Karpas-422 (cell line): ENCODE measurements around the gene MTHFD2L. TPM values are rescaled to one million over a fixed set of nuclear protein-coding genes. Genes with fewer than 3 reads are reported as not detected.
A peak's percentile ranks its signal among the peaks of the same experiment; 100 is the strongest.
"Not testable (repeated sequence)": the region's sequence is repeated elsewhere in the genome, so short reads cannot be mapped to it uniquely, and the experiment has no call there.

Experiments used
- DNase-seq: peaks from one replicate; pipeline ENCODE4 v3.0.0-alpha.2; 2015
- H2AFZ ChIP-seq: fragments of 200-600 bp; sonication (generic); 2 replicates; pipeline ENCODE4 v1.6.1; 2014; ENCODE audit warnings: antibody characterized with exemption, low read length, mixed read lengths
- H3K27ac ChIP-seq: fragments of 200-600 bp; sonication (generic); 2 replicates; pipeline ENCODE4 v1.5.1; 2014; ENCODE audit warnings: mild to moderate bottlenecking, low read length, moderate library complexity
- H3K27me3 ChIP-seq: fragments of 200-600 bp; sonication (generic); 2 replicates; pipeline ENCODE4 v1.6.1; 2014; ENCODE audit warnings: low read length, mixed read lengths
- H3K36me3 ChIP-seq: fragments of 200-600 bp; sonication (generic); 2 replicates; pipeline ENCODE4 v1.6.1; 2014; ENCODE audit warnings: low read length, mixed read lengths; ENCODE audit not compliant: insufficient read depth
- H3K4me1 ChIP-seq: fragments of 200-600 bp; sonication (generic); 2 replicates; pipeline ENCODE4 v1.6.1; 2014; ENCODE audit warnings: mild to moderate bottlenecking, low read length, mixed read lengths
- H3K4me2 ChIP-seq: fragments of 200-600 bp; sonication (generic); 2 replicates; pipeline ENCODE4 v1.6.1; 2014; ENCODE audit warnings: low read length, low read depth, mild to moderate bottlenecking; ENCODE audit not compliant: poor library complexity, severe bottlenecking
- H3K4me3 ChIP-seq: fragments of 200-600 bp; sonication (generic); 2 replicates; pipeline ENCODE4 v1.5.1; 2014; ENCODE audit warnings: mild to moderate bottlenecking, antibody characterized with exemption, low read length, mixed read lengths
- H3K79me2 ChIP-seq: fragments of 200-600 bp; sonication (generic); 2 replicates; pipeline ENCODE4 v1.6.1; 2014; ENCODE audit warnings: mild to moderate bottlenecking, low read length, mixed read lengths
- H3K9ac ChIP-seq: fragments of 200-600 bp; sonication (generic); 2 replicates; pipeline ENCODE4 v1.6.0; 2014; ENCODE audit warnings: low read length
- H3K9me2 ChIP-seq: fragments of 200-600 bp; sonication (generic), shearing (Covaris generic); replicated peaks from 2 replicates; pipeline ENCODE4 v1.6.0; 2014; ENCODE audit warnings: mild to moderate bottlenecking, low read length, moderate library complexity; ENCODE audit not compliant: insufficient read depth
- H3K9me3 ChIP-seq: fragments of 300-700, 200-600 bp; sonication (generic); 2 replicates; pipeline ENCODE4 v1.6.1; 2014; ENCODE audit warnings: low read length, mixed read lengths
- H4K20me1 ChIP-seq: fragments of 200-600 bp; sonication (generic); 2 replicates; pipeline ENCODE4 v1.6.1; 2014; ENCODE audit warnings: mild to moderate bottlenecking, antibody characterized with exemption, low read length, low read depth; ENCODE audit not compliant: insufficient read depth
- total RNA-seq: library from RNA; depleted of rRNA; stranded (reverse); fragments of >200 nt; shearing (Covaris generic); gene quantifications from 2 replicates; pipeline ENCODE4 v1.2.3, GENCODE V29; 2014; ENCODE audit warnings: low replicate concordance

The MTHFD2L gene
- total RNA-seq, 1 experiment from 2014 or later = 23.6 TPM

DNA sequence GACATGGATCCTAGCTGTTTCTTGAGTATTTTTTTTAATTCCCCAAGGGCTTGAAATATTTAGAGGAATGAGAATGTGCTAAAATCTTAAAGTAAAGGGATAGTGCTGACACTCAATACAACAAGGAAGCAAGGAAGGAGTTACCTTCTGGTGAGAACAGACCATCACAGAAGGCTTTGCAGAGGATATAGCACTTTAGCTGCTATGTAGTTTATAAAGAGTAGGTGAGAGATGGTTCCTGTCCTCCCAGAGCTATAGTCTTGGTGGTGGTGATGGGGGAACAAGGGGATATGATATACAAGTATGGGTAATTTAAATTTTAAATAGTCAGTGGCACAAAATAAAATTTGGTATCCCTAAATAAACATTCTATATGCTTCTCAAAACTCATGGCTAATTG, 47.6 kb downstream of the MTHFD2L start:
- Histone ChIP-seq H3K4me2 (no peak overlapping the region), H3K4me3 (no peak overlapping the region), H3K9ac (no peak overlapping the region), H3K27ac (no peak overlapping the region), H2AFZ (no peak overlapping the region), H4K20me1 (no peaks in the 10 kb centered on the region), H3K4me1 (peaks cover 11% of the 10 kb centered on the region), H3K79me2 (no peaks in the 10 kb centered on the region), H3K9me3 (no peaks in the 10 kb centered on the region), H3K27me3 (no peaks in the 10 kb centered on the region), H3K36me3 (no peaks in the 10 kb centered on the region), H3K9me2 (no peaks in the 10 kb centered on the region)
- DNase-seq = peak; percentile 21

DNA sequence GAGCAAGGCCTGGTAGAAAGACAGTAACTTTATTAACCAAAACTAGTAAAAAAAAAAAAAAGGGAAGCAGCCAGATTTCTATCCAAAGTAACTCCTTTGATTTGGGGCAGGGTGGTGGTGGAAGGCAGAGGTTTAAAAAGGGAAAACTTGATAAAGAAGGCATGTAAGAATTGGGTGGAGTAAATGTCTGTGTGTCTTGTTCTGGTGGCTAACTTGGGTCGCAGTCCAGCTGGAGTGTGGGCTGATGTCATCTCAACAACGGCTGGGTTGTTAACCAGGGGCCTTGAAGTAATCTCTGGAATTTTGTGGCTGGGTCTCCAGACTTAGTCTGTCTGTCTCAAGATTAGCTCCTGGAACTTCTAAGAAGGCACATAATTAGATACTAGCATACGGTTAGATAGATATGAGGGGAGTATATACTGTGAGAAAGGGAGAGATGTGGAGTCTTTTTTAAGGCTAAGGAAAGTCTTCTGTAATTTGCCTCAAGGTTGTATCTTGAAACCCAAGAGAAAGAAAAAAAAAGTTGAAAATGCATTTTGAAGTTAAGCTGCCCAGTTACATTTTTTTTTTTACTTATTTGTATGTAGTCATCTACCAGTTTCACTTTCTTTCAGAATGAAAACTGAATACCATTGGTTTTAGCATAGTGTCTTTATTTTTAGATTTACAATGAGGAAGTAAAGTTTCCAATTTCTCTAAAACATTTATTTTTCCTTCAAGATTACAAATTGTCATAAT, 48.3 kb downstream of the MTHFD2L start:
- no peaks in the 10 kb centered on the region for H3K9me2 ChIP-seq
- no peaks in the 10 kb centered on the region for H3K79me2 ChIP-seq
- H2AFZ ChIP-seq = peak overlapping the region; percentile 44; the same call in 1 of the 2 replicates
- H3K36me3 ChIP-seq = no peaks in the 10 kb centered on the region
- no peak overlapping the region for H3K27ac ChIP-seq
- peak; percentile 40 for DNase-seq
- H3K4me3 ChIP-seq = no peak overlapping the region
- H3K9me3 ChIP-seq = no peaks in the 10 kb centered on the region
- H3K27me3 ChIP-seq = no peaks in the 10 kb centered on the region
- no peak overlapping the region for H3K9ac ChIP-seq
- H4K20me1 ChIP-seq = no peaks in the 10 kb centered on the region
- H3K4me2 ChIP-seq = peak overlapping the region; percentile 11
- H3K4me1 ChIP-seq = peaks cover 11% of the 10 kb centered on the region

DNA sequence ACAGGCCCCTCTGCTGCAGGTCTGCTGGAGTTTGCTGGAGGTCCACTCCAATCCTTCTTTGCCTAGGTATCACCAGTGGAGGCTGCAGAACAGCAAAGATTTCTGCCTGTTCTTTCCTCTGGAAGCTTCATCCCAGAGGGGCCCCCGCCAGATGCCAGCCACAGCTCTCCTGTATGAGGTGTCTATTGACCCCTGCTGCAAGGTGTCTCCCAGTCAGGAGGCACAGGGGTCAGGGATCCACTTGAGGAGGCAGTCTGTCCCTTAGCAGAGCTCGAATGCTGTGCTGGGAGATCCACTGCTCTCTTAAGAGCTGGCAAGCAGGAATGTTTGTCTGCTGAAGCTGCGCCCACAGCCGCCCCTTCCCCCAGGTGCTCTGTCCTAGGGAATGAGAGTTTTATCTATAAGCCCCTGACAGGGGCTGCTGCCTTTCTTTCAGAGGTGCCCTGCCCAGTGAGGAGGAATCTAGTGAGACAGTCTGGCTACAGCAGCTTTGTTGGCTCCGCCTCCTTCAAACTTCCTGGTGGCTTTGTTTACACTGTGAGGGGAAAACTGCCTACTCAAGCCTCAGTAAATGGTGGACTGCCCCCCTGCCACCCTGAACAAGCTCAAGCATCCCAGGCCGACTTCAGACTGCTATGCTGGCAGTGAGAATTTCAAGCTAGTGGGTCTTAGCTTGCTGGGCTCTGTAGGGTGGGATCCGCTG, 56.7 kb downstream of the MTHFD2L start:
- not testable (repeated sequence) for H3K9ac ChIP-seq, H3K79me2 ChIP-seq, H4K20me1 ChIP-seq, H2AFZ ChIP-seq, H3K27me3 ChIP-seq, H3K9me2 ChIP-seq, H3K9me3 ChIP-seq, H3K27ac ChIP-seq, H3K4me2 ChIP-seq, H3K36me3 ChIP-seq, H3K4me3 ChIP-seq, H3K4me1 ChIP-seq
- peak; percentile 15 for DNase-seq

DNA sequence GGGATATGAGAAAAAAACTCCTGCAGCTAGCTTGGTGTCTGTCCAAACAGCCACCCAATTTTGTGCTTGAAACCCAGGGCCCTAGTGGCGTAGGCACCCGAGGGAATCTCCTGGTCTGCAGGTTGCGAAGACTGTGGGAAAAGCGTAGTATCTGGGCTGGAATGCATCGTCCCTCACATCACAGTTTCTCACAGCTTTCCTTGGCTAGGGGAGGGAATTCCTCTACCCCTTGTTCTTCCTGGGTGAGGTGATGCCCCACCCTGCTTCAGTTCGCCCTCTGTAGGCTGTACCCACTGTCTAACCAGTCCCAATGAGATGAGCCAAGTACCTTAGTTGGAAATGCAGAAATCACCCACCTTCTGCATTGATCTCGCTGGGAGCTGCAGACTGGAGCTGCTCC, 57.3 kb downstream of the MTHFD2L start:
- not testable (repeated sequence) for H3K27me3 ChIP-seq, H3K4me1 ChIP-seq, H3K27ac ChIP-seq, H3K4me3 ChIP-seq, H3K9ac ChIP-seq, H3K4me2 ChIP-seq, H3K79me2 ChIP-seq, H3K9me2 ChIP-seq, H4K20me1 ChIP-seq, H3K9me3 ChIP-seq, H2AFZ ChIP-seq, H3K36me3 ChIP-seq
- peak; percentile 29 for DNase-seq

DNA sequence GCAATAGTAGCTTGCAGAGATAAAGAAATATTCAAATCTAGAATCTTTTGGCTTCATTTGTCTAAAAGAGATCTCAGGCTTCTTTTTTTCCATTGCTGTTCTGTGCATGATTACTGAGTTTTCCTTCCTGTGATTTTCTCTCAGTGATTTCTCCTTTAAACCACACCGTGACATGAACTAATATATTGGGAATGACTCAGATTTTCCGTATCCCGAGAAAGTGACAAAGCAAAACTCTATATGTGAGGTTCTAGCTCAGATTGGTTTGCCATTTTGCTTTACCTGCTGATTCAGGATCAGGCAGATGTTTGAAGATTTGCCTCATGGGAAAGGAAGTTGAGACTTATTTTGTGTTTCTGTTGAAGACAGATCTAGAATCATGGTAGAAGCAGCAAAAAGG, 59.4 kb downstream of the MTHFD2L start:
- Histone ChIP-seq H3K27me3 (no peaks in the 10 kb centered on the region), H3K4me1 (no peaks in the 10 kb centered on the region), H3K36me3 (no peaks in the 10 kb centered on the region), H3K9me3 (no peaks in the 10 kb centered on the region), H3K79me2 (no peaks in the 10 kb centered on the region), H2AFZ (no peak overlapping the region), H3K4me2 (no peak overlapping the region), H3K27ac (no peak overlapping the region), H4K20me1 (no peaks in the 10 kb centered on the region), H3K9me2 (no peaks in the 10 kb centered on the region), H3K4me3 (no peak overlapping the region), H3K9ac (no peak overlapping the region)
- DNase-seq = no peak

DNA sequence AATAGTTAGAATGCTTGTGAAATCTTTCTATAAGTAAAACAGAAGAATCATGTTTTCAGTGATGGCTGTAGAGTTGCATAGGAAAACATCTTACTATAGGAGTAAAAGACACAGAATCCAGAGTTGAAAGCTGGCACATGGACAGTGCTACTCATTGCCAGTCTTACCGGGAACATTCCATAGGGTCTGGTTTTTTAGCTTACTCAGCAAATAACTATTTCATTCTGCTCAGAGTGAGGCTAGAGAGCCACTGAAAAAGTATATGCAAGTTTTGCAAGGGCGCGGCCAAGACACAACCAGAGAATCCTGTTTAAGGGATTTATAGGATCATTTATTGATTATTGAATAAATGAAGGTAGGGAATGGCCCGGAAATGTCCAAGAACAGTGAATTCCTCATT, 60.3 kb downstream of the MTHFD2L start:
- no peaks in the 10 kb centered on the region for H4K20me1 ChIP-seq
- no peaks in the 10 kb centered on the region for H3K36me3 ChIP-seq
- H3K79me2 ChIP-seq = no peaks in the 10 kb centered on the region
- no peak overlapping the region for H3K9ac ChIP-seq
- no peak overlapping the region for H3K4me2 ChIP-seq
- H3K27me3 ChIP-seq = no peaks in the 10 kb centered on the region
- H2AFZ ChIP-seq = no peak overlapping the region
- DNase-seq = no peak
- no peaks in the 10 kb centered on the region for H3K9me3 ChIP-seq
- no peak overlapping the region for H3K27ac ChIP-seq
- H3K4me3 ChIP-seq = no peak overlapping the region
- H3K4me1 ChIP-seq = no peaks in the 10 kb centered on the region
- no peaks in the 10 kb centered on the region for H3K9me2 ChIP-seq

DNA sequence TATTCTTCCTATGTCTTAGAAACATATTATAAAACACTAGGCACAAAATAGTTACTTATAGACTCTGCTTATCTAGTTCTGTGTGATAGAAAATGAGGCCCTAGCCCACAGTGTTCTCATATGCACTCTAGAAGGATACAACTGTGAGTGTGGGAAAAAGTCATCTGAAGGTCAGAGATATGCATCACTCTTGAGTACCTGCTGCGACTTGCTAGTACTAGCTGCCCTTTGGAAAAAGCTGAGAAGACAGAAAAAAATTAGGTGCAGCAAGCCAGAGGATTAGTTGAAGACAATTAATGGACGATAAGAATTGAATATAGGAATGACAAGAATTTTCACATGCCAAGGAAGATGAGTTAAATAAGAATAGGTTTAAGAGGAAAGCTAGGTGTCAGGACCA, 61.3 kb downstream of the MTHFD2L start:
- Histone ChIP-seq H3K27ac (no peak overlapping the region), H2AFZ (no peak overlapping the region), H3K79me2 (no peaks in the 10 kb centered on the region), H3K27me3 (no peaks in the 10 kb centered on the region), H3K9me2 (no peaks in the 10 kb centered on the region), H3K4me1 (no peaks in the 10 kb centered on the region), H3K9ac (no peak overlapping the region), H3K4me3 (no peak overlapping the region), H4K20me1 (no peaks in the 10 kb centered on the region), H3K36me3 (no peaks in the 10 kb centered on the region), H3K9me3 (no peaks in the 10 kb centered on the region), H3K4me2 (no peak overlapping the region)
- no peak for DNase-seq

DNA sequence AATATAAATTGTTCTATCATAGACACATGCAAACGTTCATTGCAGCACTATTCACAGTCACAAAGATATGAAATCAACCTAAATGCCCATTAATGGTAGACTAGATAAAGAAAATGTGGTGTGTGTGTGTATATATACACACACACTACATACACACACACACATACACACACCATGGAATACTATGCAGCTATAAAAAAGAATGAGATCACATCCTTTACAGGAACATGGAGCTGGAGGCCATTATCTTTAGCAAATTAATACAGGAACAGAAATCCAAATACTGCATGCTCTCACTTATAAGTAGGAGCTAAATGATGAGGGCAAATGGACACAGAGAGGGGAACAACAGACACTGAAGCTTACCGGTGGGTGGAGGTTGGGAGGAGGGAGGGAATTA, 65.2 kb downstream of the MTHFD2L start:
- H3K27ac ChIP-seq = no peak overlapping the region
- H4K20me1 ChIP-seq = no peaks in the 10 kb centered on the region
- H3K27me3 ChIP-seq = no peaks in the 10 kb centered on the region
- H3K4me3 ChIP-seq = no peak overlapping the region
- no peaks in the 10 kb centered on the region for H3K36me3 ChIP-seq
- H3K9me3 ChIP-seq = no peaks in the 10 kb centered on the region
- H3K9ac ChIP-seq = no peak overlapping the region
- no peak overlapping the region for H2AFZ ChIP-seq
- H3K4me1 ChIP-seq = no peaks in the 10 kb centered on the region
- no peak overlapping the region for H3K4me2 ChIP-seq
- H3K9me2 ChIP-seq = no peaks in the 10 kb centered on the region
- no peaks in the 10 kb centered on the region for H3K79me2 ChIP-seq
- peak; percentile 20 for DNase-seq
